T-cell (primary cell): Measurements from ENCODE around the gene CREBRF. TPM values are rescaled to one million over a fixed set of nuclear protein-coding genes. Genes with fewer than 3 reads are reported as not detected.

ENCODE experiments used
- ATAC-seq, 4 experiments: fragments of 200-7000 bp in 3 of 4; fragments of 150-1000 bp in 1 of 4; cut with Tn5 transposase; replicated peaks in 1 of 4; 1 replicate in 3 of 4; 2 replicates in 1 of 4; pipeline ENCODE4 v1.10.0; 2021; ENCODE audit warnings: moderate library complexity in 3 of 4, mild to moderate bottlenecking in 2 of 4, moderate number of reproducible peaks in 1 of 4
- CTCF ChIA-PET, 2 donors: fragments of 300-600 bp; sonication (Branson Sonifier 250); formaldehyde crosslinking; loops; one replicate each; lab custom pipeline; 2022; ENCODE audit warnings: antibody characterized with exemption in 2 of 2; lab: Charles Lee
- POLR2A ChIA-PET, 2 donors: fragments of 300-600 bp; sonication (Branson Sonifier 250); formaldehyde crosslinking; loops; one replicate each; lab custom pipeline; 2022; ENCODE audit warnings: antibody characterized with exemption in 2 of 2; lab: Charles Lee
- DNase-seq, 35 experiments: peaks; one replicate each; pipeline versions ENCODE4 v3.0.0 to v3.0.0-alpha.2; 2013 to 2023
- H3K27ac ChIP-seq: one replicate; pipeline ENCODE4 v1.5.1; 2013; ENCODE audit warnings: low read length
- H3K27me3 ChIP-seq, 2 experiments: replicated peaks in 1 of 2; 1 replicate in 1 of 2; 2 replicates in 1 of 2; pipeline versions ENCODE4 v1.6.1 to v1.7.0; 2013; ENCODE audit warnings: low read length in 1 of 2, mixed read lengths in 1 of 2; ENCODE audit not compliant: control insufficient read depth in 2 of 2, insufficient read depth in 2 of 2; ENCODE audit errors: extremely low read depth in 1 of 2
- H3K36me3 ChIP-seq, 2 donors: 1 replicate in 1 of 2; 2 replicates in 1 of 2; pipeline versions ENCODE4 v1.6.1 to v1.7.0; 2013; ENCODE audit warnings: low read length in 1 of 2; ENCODE audit not compliant: control insufficient read depth in 2 of 2, insufficient read depth in 1 of 2; ENCODE audit errors: extremely low read depth in 1 of 2
- H3K4me1 ChIP-seq, 2 experiments: 1 replicate in 1 of 2; 2 replicates in 1 of 2; pipeline versions ENCODE4 v1.6.1 to v1.7.0; 2013; ENCODE audit warnings: low read length in 2 of 2, mixed read lengths in 1 of 2; ENCODE audit not compliant: insufficient read depth in 2 of 2, control insufficient read depth in 1 of 2; ENCODE audit errors: extremely low read depth in 1 of 2
- H3K4me3 ChIP-seq, 2 donors: 1 replicate in 1 of 2; 2 replicates in 1 of 2; pipeline versions ENCODE4 v1.5.1 to v1.7.0; 2013; ENCODE audit warnings: mild to moderate bottlenecking in 2 of 2, low read length in 1 of 2, moderate library complexity in 1 of 2; ENCODE audit not compliant: control insufficient read depth in 1 of 2; ENCODE audit errors: extremely low read depth in 1 of 2
- H3K9me3 ChIP-seq: 2 replicates; pipeline ENCODE4 v1.7.0; 2013
- H3K27ac Mint-ChIP-seq, 2 donors: one replicate each; pipeline ENCODE4 v1.8.0; 2020 to 2021; ENCODE audit warnings: mild to moderate bottlenecking in 2 of 2, mixed read lengths in 2 of 2
- H3K27me3 Mint-ChIP-seq, 2 donors: one replicate each; pipeline ENCODE4 v1.8.0; 2021 to 2022; ENCODE audit warnings: mixed read lengths in 2 of 2
- H3K36me3 Mint-ChIP-seq: one replicate; pipeline ENCODE4 v1.8.0; 2021; ENCODE audit warnings: mixed read lengths
- H3K4me1 Mint-ChIP-seq, 3 donors: one replicate each; pipeline ENCODE4 v1.8.0; 2020 to 2022; ENCODE audit warnings: mixed read lengths in 3 of 3, mild to moderate bottlenecking in 1 of 3
- H3K4me3 Mint-ChIP-seq, 3 donors: one replicate each; pipeline ENCODE4 v1.8.0; 2020 to 2022; ENCODE audit warnings: mild to moderate bottlenecking in 3 of 3, mixed read lengths in 3 of 3, moderate library complexity in 3 of 3
- H3K9me3 Mint-ChIP-seq, 3 donors: one replicate each; pipeline ENCODE4 v1.8.0; 2020 to 2022; ENCODE audit warnings: mixed read lengths in 3 of 3
- WGBS: methylation state at CpG from one replicate; pipeline ENCODE4 v1.1.5; 2013; ENCODE audit warnings: missing lambda C conversion rate; ENCODE audit not compliant: insufficient coverage; 5-methylcytosine and 5-hydroxymethylcytosine counted together
- total RNA-seq, 35 experiments: library from RNA in 6 of 35; stranded (reverse) in 6 of 35; fragments of 120-200 nt in 1 of 35; gene quantifications; one replicate each; pipeline versions ENCODE4 v1.2.1 to v1.2.4 and lab custom pipeline; 2013 to 2026

Gene CREBRF
- total RNA-seq, 5 donors from 2014 or later (not counting 1 experiment from before 2014, with no cell fraction given) = 77.8 to 94.7 (median 89.7) TPM

DNA sequence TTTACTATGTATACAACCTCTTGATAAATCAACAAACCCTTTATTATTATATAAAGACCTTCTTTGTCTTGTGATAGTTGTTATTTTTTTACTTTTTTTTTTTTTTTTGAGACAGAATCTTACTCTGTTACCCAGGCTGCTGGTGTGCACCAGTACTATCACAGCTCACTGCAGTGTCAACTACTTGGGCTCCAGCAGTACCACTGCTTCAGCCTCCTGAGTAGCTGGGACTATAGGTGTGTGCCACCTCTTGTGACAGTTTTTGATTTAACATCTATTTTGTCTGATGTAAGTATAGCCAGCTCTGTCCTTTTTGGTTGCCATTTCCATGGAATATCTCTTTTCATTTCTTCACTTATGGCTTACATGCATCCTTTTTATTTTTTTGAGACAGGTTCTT is 42.6 kb downstream of the CREBRF start:
- H3K27ac Mint-ChIP-seq = peak overlapping the region; percentile 23 to 45
- H3K27ac ChIP-seq = no peak overlapping the region
- no peaks in the 10 kb centered on the region for H3K9me3 ChIP-seq
- CTCF ChIA-PET = interaction anchor here in 1 of 2 donors (0.9 kb wide), 1 partner anchor 46 kb away, joined by 3 read pairs; the partner anchor contains the start of gene BNIP1
- H3K4me1 Mint-ChIP-seq = peaks cover 67 to 74% (median 69%) of the 10 kb centered on the region in 3 donors
- H3K9me3 Mint-ChIP-seq = peaks cover 0 to 6% (median 6%) of the 10 kb centered on the region in 3 donors
- H3K27me3 ChIP-seq = no peaks in the 10 kb centered on the region
- DNase-seq (no peak), ATAC-seq (peak in 3 of 4 experiments; percentile 27 to 54 (median 45))
- peak overlapping the region in 2 of 3 donors; percentile 15 to 16 for H3K4me3 Mint-ChIP-seq
- H3K36me3 ChIP-seq = peaks cover 9 to 17% of the 10 kb centered on the region in 2 donors
- peaks cover 0 to 21% of the 10 kb centered on the region in 2 experiments for H3K4me1 ChIP-seq
- POLR2A ChIA-PET = no interaction called here
- no peaks in the 10 kb centered on the region for H3K27me3 Mint-ChIP-seq
- peaks cover 31% of the 10 kb centered on the region for H3K36me3 Mint-ChIP-seq
- no peak overlapping the region for H3K4me3 ChIP-seq

DNA sequence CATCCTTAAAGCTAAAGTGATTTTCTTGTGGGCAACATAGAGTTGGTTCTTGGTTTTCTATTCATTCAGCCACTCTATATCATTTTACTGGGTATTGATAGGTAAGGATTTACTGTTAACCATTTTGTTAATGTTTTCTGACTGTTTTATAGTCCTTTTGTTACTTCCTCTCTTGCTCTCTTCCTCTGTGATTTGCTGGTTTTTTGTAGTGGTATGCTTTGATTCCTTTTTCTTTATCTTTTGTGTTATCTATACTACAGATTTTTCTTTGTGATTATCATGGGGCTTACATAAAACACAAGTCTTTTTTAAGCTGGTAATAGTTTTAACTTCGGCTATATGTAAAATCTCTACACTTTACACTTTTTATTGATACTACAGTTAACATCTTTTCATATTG is 43.3 kb downstream of the CREBRF start:
- peak overlapping the region; percentile 23 to 45 for H3K27ac Mint-ChIP-seq
- peaks cover 25% of the 10 kb centered on the region for H3K36me3 Mint-ChIP-seq
- peaks cover 9 to 17% of the 10 kb centered on the region in 2 donors for H3K36me3 ChIP-seq
- ChIA-PET CTCF (interaction anchor here (0.7 to 0.9 kb wide), 2 partner anchors 18 to 45 kb away, joined by 3 read pairs; partner anchors contain the start of gene BNIP1 (in 1 of the 2)), POLR2A (no interaction called here)
- H3K27me3 Mint-ChIP-seq = no peaks in the 10 kb centered on the region
- no peaks in the 10 kb centered on the region for H3K9me3 ChIP-seq
- peak in 1 of 35 experiments; percentile 10 for DNase-seq
- no peak overlapping the region for H3K4me3 ChIP-seq
- peaks cover 0 to 6% (median 6%) of the 10 kb centered on the region in 3 donors for H3K9me3 Mint-ChIP-seq
- H3K27ac ChIP-seq = no peak overlapping the region
- peaks cover 67 to 74% (median 68%) of the 10 kb centered on the region in 3 donors for H3K4me1 Mint-ChIP-seq
- no peaks in the 10 kb centered on the region for H3K27me3 ChIP-seq
- WGBS = no CpG with 5 or more reads among the region's 1 CpG
- peak in 2 of 4 experiments; percentile 63 to 72 for ATAC-seq
- peaks cover 0 to 21% of the 10 kb centered on the region in 2 experiments for H3K4me1 ChIP-seq
- H3K4me3 Mint-ChIP-seq = peak overlapping the region in 1 of 3 donors; percentile 16

DNA sequence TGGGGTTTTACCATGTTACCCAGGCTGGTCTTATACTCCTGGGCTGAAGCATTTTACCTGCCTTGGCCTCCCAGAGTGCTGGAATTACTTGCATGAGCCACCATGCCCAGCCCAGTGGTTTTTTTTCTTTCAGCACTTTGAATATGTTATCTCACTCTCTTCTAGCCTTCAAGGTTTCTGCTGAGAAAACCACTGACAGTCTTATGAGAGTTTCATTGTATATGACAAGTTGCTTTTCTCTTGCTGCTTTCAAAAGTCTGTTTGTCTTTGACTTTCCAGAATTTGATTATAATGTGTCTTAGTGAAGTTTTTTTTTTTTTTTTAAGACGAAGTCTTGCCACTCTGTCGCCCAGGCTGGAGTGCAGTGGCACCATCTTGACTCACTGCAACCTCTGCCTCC is 45.1 kb downstream of the CREBRF start:
- Histone ChIP-seq H3K27me3 (no peaks in the 10 kb centered on the region), H3K27ac (no peak overlapping the region), H3K4me1 (peaks cover 0 to 21% of the 10 kb centered on the region in 2 experiments), H3K4me3 (no peak overlapping the region), H3K9me3 (no peaks in the 10 kb centered on the region), H3K36me3 (peaks cover 9 to 17% of the 10 kb centered on the region in 2 donors)
- Mint-ChIP-seq H3K27me3 (no peaks in the 10 kb centered on the region), H3K9me3 (peaks cover 0 to 6% (median 6%) of the 10 kb centered on the region in 3 donors), H3K36me3 (peaks cover 26% of the 10 kb centered on the region), H3K4me3 (peak overlapping the region in 1 of 3 donors; percentile 21), H3K4me1 (peaks cover 73 to 74% (median 74%) of the 10 kb centered on the region in 3 donors), H3K27ac (no peak overlapping the region)
- WGBS = no CpG with 5 or more reads among the region's 2 CpGs
- no peak for ATAC-seq
- CTCF ChIA-PET = interaction anchor here in 1 of 2 donors (0.6 kb wide), 1 partner anchor 40 kb away, joined by 3 read pairs; no protein-coding TSS in a partner anchor
- POLR2A ChIA-PET = interaction anchor here in 1 of 2 donors (0.6 kb wide), 1 partner anchor 41 kb away, joined by 4 read pairs; no protein-coding TSS in a partner anchor
- no peak for DNase-seq

DNA sequence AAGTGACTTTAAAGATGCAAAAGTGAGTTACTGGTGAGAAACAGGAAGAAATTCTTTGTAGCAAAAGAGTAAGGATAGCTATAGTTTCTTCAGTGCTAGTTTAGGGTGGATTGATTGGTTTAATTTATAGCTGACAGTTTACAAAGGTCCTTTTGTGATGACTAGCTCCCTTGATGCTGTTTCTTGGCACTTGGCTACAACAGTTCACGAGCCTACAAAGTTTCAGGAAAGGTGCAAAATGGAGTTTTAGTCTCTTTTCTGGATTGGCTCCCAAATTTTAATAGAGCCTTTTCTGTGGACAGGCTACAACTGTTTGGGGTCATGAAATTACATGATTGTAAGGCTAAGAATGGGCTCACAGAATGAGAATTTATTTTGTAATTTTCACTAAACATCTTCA is 47.3 kb downstream of the CREBRF start:
- ATAC-seq (no peak), DNase-seq (no peak)
- Mint-ChIP-seq H3K36me3 (peaks cover 23% of the 10 kb centered on the region), H3K27me3 (no peaks in the 10 kb centered on the region), H3K9me3 (peaks cover 0 to 6% (median 6%) of the 10 kb centered on the region in 3 donors), H3K4me3 (no peak overlapping the region), H3K27ac (no peak overlapping the region), H3K4me1 (peaks cover 54 to 59% (median 55%) of the 10 kb centered on the region in 3 donors)
- no peak overlapping the region for H3K27ac ChIP-seq
- peaks cover 9 to 20% of the 10 kb centered on the region in 2 donors for H3K36me3 ChIP-seq
- peaks cover 0 to 21% of the 10 kb centered on the region in 2 experiments for H3K4me1 ChIP-seq
- no peak overlapping the region for H3K4me3 ChIP-seq
- H3K27me3 ChIP-seq = no peaks in the 10 kb centered on the region
- ChIA-PET CTCF (interaction anchor here (0.5 to 0.6 kb wide), 2 partner anchors 45 to 105 kb away, joined by 3 read pairs; no protein-coding TSS in a partner anchor), POLR2A (interaction anchor here in 1 of 2 donors (0.6 kb wide), 1 partner anchor 32 kb away, joined by 3 read pairs; no protein-coding TSS in a partner anchor)
- no peaks in the 10 kb centered on the region for H3K9me3 ChIP-seq
- no CpG with 5 or more reads among the region's 1 CpG for WGBS

DNA sequence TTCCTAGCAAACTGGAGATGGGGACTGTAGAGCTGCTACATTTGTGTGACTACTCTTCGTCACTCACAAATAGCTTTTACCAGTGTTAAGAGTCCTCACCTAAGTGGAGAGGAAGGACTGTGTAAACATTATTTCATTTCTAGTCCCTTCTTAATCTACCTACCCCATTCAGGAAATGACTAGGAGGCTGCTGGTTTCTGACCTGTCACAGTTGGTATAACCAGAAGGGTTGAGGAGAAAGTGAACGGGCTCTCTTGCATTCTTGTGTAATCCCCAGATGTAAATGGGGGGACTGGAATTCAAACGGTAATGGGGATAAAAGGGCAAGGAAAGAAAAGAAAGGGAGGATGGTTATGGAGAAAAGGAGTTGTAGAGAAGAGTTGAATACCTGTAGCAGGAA is 52.8 kb downstream of the CREBRF start:
- Histone ChIP-seq H3K27ac (no peak overlapping the region), H3K4me1 (no peaks in the 10 kb centered on the region), H3K9me3 (no peaks in the 10 kb centered on the region), H3K4me3 (no peak overlapping the region), H3K27me3 (no peaks in the 10 kb centered on the region), H3K36me3 (peaks cover 8 to 52% of the 10 kb centered on the region in 2 donors)
- CTCF ChIA-PET = no interaction called here
- Mint-ChIP-seq H3K27me3 (no peaks in the 10 kb centered on the region), H3K36me3 (peaks cover 37% of the 10 kb centered on the region), H3K27ac (no peak overlapping the region), H3K4me1 (peaks cover 13 to 17% (median 16%) of the 10 kb centered on the region in 3 donors), H3K4me3 (no peak overlapping the region), H3K9me3 (no peaks in the 10 kb centered on the region)
- 44% methylated on average over 2 of the region's 3 CpGs for WGBS
- no peak for ATAC-seq
- POLR2A ChIA-PET = interaction anchor here in 1 of 2 donors (0.6 to 1.0 kb wide), 2 partner anchors 27 to 92 kb away, joined by 3 read pairs; no protein-coding TSS in a partner anchor
- no peak for DNase-seq

GRCh38 chr5:173114536-173114935 is 58.4 kb downstream of the CREBRF start:
- H3K4me3 Mint-ChIP-seq = no peak overlapping the region
- peaks cover 0 to 3% (median 0%) of the 10 kb centered on the region in 3 donors for H3K4me1 Mint-ChIP-seq
- WGBS = no CpG with 5 or more reads among the region's 1 CpG
- H3K4me3 ChIP-seq = no peak overlapping the region
- peaks cover 5 to 58% of the 10 kb centered on the region in 2 donors for H3K36me3 ChIP-seq
- H3K9me3 ChIP-seq = no peaks in the 10 kb centered on the region
- H3K27me3 ChIP-seq = no peaks in the 10 kb centered on the region
- no peaks in the 10 kb centered on the region for H3K4me1 ChIP-seq
- DNase-seq = no peak
- ChIA-PET POLR2A (interaction anchor here in 1 of 2 donors (1.1 kb wide), 1 partner anchor 25 kb away, joined by 3 read pairs; no protein-coding TSS in a partner anchor), CTCF (interaction anchor here in 1 of 2 donors (0.7 kb wide), 1 partner anchor 19 kb away, joined by 4 read pairs; no protein-coding TSS in a partner anchor)
- no peak overlapping the region for H3K27ac ChIP-seq
- no peaks in the 10 kb centered on the region for H3K27me3 Mint-ChIP-seq
- peaks cover 0 to 7% (median 4%) of the 10 kb centered on the region in 3 donors for H3K9me3 Mint-ChIP-seq
- ATAC-seq = no peak
- H3K36me3 Mint-ChIP-seq = peaks cover 58% of the 10 kb centered on the region
- no peak overlapping the region for H3K27ac Mint-ChIP-seq
